Measurements from ENCODE around the gene INTS4.

Gene INTS4

DNA sequence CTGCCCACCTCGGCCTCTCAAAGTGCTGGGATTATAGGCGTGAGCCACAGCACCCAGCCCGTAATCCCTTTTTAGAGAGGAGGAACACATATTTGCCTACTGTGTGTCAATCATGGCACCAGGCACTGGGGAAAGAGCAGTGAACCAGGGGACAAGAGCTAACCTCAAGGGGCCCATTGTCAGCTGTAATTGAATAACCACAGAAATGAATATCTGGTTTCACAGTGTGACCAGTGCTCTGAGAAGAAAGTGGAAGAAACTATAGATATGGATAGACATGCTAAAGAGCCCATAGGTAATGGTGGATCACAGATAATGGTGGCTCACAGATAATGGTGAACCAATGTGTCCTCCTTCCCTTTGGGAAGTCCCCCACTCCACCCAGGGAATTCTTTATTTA, 37.2 kb upstream of the INTS4 start:
- TF ChIP-seq POLR2AphosphoS5 (IDR thresholded peaks at IDR 0.05; ENCODE audit: low read depth, low read length) (no peak), FOXP2 (optimal IDR thresholded peaks at IDR 0.05; ENCODE audit: borderline replicate concordance, extremely low read depth, extremely low read length, insufficient read depth) (no peak), SIN3A (IDR thresholded peaks at IDR 0.05; ENCODE audit: borderline replicate concordance, insufficient read depth, low read length) (no peak), TAF1 (IDR thresholded peaks at IDR 0.05; ENCODE audit: borderline replicate concordance, insufficient read depth, low read length) (no peak)
- TF ChIP-seq, protein P1, sequence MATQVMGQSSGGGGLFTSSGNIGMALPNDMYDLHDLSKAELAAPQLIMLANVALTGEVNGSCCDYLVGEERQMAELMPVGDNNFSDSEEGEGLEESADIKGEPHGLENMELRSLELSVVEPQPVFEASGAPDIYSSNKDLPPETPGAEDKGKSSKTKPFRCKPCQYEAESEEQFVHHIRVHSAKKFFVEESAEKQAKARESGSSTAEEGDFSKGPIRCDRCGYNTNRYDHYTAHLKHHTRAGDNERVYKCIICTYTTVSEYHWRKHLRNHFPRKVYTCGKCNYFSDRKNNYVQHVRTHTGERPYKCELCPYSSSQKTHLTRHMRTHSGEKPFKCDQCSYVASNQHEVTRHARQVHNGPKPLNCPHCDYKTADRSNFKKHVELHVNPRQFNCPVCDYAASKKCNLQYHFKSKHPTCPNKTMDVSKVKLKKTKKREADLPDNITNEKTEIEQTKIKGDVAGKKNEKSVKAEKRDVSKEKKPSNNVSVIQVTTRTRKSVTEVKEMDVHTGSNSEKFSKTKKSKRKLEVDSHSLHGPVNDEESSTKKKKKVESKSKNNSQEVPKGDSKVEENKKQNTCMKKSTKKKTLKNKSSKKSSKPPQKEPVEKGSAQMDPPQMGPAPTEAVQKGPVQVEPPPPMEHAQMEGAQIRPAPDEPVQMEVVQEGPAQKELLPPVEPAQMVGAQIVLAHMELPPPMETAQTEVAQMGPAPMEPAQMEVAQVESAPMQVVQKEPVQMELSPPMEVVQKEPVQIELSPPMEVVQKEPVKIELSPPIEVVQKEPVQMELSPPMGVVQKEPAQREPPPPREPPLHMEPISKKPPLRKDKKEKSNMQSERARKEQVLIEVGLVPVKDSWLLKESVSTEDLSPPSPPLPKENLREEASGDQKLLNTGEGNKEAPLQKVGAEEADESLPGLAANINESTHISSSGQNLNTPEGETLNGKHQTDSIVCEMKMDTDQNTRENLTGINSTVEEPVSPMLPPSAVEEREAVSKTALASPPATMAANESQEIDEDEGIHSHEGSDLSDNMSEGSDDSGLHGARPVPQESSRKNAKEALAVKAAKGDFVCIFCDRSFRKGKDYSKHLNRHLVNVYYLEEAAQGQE (IDR thresholded peaks at IDR 0.05; ENCODE audit: insufficient read depth in 1 of 2, low read depth in 2 of 2, low read length in 2 of 2) = no peak

DNA sequence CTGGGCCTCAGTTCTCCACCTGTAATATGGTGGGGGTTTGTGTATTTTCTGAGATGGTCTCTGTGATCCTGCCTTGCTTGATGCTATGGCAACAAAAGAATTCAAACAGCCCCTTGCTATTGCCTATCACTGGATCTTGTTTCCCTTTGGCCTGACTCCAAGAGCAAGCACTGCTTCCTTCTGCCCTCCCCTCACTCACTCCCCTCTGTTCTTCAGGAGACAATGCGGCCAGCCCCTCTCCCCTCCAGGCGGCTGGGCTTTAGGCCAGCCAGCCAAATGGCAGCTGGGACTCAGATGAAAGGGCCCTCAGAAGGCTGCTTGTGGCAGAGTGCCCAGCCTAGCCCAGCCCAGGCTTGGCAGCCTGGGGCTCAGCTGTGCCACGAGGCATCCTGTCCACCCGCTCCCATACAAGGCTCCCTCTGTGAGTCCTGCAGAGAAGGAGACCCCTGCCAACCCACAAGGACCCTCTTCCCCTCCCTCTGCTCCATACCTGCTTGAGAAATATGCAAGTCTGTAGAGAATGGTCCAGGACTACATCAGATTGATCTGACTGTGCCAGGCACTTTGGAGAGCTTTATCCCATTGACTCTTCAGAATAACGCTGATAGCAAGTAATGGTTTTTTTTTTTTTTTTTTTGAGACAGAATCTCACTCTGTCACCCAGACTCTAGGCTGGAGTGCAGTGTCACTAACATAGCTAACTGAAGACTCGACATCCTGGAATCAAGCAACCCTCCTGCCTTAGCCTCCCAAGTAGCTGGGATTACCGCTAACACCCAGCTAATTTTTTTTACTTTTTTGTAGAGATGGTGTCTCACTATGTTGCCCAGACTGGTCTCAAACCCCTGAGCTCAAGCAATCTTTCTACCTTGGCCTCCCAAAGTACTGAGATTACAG, 36.2 kb upstream of the INTS4 start:
- peak; percentile 80 for TF ChIP-seq FOXP2 (optimal IDR thresholded peaks at IDR 0.05; ENCODE audit: borderline replicate concordance, extremely low read depth, extremely low read length, insufficient read depth)
- TF ChIP-seq, protein P1 (IDR thresholded peaks at IDR 0.05; ENCODE audit: insufficient read depth in 1 of 2, low read depth in 2 of 2, low read length in 2 of 2) = no peak

DNA sequence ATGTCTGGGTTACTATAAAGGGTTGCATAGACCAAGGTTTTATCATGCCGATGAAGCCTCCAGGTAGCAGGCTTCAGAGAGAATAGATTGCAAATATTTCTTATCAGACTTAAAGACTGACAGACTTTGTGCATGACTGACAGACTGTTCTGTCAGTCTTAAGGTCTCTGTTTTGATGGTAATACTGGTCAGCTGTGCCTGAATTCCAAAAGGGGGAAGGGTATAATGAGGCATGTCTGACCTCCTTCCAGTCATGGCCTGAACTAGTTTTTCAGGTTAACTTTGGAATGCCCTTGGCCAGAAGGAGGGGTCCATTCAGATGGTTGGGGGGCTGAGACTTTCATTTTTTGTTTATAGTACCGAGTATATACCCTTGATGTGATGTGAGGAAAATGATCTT, 33.3 kb upstream of the INTS4 start:
- no peak for TF ChIP-seq SIN3A (IDR thresholded peaks at IDR 0.05; ENCODE audit: borderline replicate concordance, insufficient read depth, low read length)
- TF ChIP-seq, protein P1 (IDR thresholded peaks at IDR 0.05; ENCODE audit: insufficient read depth in 1 of 2, low read depth in 2 of 2, low read length in 2 of 2) = no peak
- no peak for TF ChIP-seq FOXP2 (optimal IDR thresholded peaks at IDR 0.05; ENCODE audit: borderline replicate concordance, extremely low read depth, extremely low read length, insufficient read depth)
- no peak for TF ChIP-seq POLR2AphosphoS5 (IDR thresholded peaks at IDR 0.05; ENCODE audit: low read depth, low read length)
- no peak for TF ChIP-seq TAF1 (IDR thresholded peaks at IDR 0.05; ENCODE audit: borderline replicate concordance, insufficient read depth, low read length)

DNA sequence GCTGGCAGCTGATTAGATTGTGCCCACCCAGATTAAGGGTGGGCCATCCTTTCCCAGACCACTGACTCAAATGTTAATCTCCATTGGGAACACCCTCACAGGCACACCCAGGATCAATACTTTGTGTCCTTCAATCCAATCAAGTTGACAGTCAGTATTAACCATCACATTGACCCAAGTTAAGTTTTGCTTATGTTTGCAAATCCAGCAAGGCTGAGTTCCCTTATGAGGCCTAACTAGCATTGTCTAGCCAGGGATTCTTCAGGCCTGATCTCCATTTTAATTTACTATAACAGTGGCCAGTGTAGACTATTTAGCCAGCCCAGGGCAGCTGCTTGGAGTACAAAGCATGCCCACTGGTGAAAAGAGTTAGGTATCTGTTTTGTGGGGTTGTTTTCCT, 30.9 kb upstream of the INTS4 start:
- TF ChIP-seq POLR2AphosphoS5 (IDR thresholded peaks at IDR 0.05; ENCODE audit: low read depth, low read length) = no peak
- TF ChIP-seq, protein P1 (IDR thresholded peaks at IDR 0.05; ENCODE audit: insufficient read depth in 1 of 2, low read depth in 2 of 2, low read length in 2 of 2) = no peak
- TF ChIP-seq SIN3A (IDR thresholded peaks at IDR 0.05; ENCODE audit: borderline replicate concordance, insufficient read depth, low read length) = no peak
- no peak for TF ChIP-seq TAF1 (IDR thresholded peaks at IDR 0.05; ENCODE audit: borderline replicate concordance, insufficient read depth, low read length)
- no peak for TF ChIP-seq FOXP2 (optimal IDR thresholded peaks at IDR 0.05; ENCODE audit: borderline replicate concordance, extremely low read depth, extremely low read length, insufficient read depth)

Measured in PFSK-1 (cell line).